Esophagus muscularis mucosa (tissue), 3 donors: Measurements from ENCODE around the gene GRAMD4.

ENCODE experiments used
- EP300 ChIP-seq: sonication (generic); formaldehyde crosslinking; IDR thresholded peaks from one replicate; pipeline ENCODE4 v1.6.1; 2017; ENCODE audit warnings: antibody characterized with exemption
- TF ChIP-seq, protein P1 (sequence below), 3 experiments: fragments of 200-600 bp in 2 of 3; fragments of 450-650 bp in 1 of 3; sonication (generic) in 2 of 3; IDR thresholded peaks; one replicate each; pipeline ENCODE4 v1.5.1; 2017 to 2019; ENCODE audit warnings: antibody characterized with exemption in 3 of 3, mild to moderate bottlenecking in 2 of 3, moderate library complexity in 1 of 3

GRCh38 chr22:46606886-46607285, 13.3 kb upstream of the GRAMD4 start:
- TF ChIP-seq, protein P1, sequence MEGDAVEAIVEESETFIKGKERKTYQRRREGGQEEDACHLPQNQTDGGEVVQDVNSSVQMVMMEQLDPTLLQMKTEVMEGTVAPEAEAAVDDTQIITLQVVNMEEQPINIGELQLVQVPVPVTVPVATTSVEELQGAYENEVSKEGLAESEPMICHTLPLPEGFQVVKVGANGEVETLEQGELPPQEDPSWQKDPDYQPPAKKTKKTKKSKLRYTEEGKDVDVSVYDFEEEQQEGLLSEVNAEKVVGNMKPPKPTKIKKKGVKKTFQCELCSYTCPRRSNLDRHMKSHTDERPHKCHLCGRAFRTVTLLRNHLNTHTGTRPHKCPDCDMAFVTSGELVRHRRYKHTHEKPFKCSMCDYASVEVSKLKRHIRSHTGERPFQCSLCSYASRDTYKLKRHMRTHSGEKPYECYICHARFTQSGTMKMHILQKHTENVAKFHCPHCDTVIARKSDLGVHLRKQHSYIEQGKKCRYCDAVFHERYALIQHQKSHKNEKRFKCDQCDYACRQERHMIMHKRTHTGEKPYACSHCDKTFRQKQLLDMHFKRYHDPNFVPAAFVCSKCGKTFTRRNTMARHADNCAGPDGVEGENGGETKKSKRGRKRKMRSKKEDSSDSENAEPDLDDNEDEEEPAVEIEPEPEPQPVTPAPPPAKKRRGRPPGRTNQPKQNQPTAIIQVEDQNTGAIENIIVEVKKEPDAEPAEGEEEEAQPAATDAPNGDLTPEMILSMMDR (IDR thresholded peaks at IDR 0.05), result no peak
- no peak for TF ChIP-seq EP300
